DMS79 (cell line): ENCODE measurements around the gene CD5L.

ENCODE experiments used
- DNase-seq: peaks from one replicate; lab custom pipeline; 2025; lab: John Stamatoyannopoulos, UW

The CD5L gene

DNA sequence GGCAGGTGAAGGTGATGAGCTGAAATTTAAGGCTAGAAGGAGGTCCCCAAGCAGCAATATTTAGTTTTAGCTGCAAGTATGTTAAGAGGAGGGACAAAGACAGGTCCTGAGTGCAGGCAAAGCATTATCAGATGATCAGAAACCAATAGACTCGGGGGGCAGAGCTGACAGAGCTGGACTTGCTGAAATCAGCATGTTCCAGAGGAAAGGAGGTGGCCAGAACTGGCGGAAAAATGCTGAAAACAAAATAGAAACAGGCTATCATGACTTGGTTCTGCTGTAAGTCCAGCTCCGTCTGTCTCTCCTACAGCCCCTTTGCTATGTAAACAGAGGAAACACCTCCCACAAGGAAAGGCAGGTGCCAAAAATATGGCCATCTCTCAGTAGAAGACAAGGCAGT, at the start of gene CD5L:
Gene CD5L (minus strand): TSS at position 101 of the 400 bp plus-strand sequence. CDS start 107 bp downstream, outside the sequence.
- DNase-seq: no peak

GRCh38 chr1:157882580-157882979, 41.0 kb upstream of the CD5L start:
- no peak for DNase-seq

DNA sequence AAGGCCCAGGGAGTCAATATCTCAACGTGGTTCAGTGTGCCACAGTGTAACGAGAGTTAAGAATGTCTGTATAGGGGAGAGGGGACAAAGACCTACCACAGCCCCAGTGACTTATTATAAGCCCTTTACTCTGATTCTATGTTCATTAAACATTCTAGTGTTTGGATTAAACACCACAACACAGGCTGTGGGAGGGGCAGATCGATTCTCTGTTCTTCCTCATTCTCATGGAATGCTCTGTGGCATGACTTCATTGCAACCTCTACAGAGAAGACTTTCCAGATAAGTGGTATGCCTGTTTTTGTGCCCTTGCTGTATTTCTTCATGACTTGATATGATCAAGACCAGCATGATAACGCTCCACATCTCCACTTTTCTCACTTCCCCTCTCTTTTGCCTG, 39.0 kb upstream of the CD5L start:
- no peak for DNase-seq

GRCh38 chr1:157878059-157878458, 36.5 kb upstream of the CD5L start:
- no peak for DNase-seq

DNA sequence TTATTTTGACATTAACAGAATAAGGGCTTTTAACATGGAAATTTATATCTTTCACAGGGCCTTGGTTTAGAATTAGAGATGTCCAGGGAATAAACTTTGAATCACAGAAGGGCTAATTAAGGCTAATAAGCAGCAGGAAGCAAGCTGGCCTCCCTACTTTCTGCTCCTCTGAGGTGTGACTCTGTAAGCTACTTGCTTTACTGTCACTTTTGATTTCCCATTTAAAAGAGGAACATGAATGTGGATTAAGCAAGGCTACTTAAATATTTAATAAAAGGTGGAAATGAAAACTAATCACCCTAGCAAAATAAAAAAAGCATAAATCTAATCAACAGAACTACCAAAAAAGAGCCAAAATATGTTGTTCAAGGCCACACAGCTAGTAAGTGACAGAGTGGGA, 28.9 kb upstream of the CD5L start:
- no peak for DNase-seq

DNA sequence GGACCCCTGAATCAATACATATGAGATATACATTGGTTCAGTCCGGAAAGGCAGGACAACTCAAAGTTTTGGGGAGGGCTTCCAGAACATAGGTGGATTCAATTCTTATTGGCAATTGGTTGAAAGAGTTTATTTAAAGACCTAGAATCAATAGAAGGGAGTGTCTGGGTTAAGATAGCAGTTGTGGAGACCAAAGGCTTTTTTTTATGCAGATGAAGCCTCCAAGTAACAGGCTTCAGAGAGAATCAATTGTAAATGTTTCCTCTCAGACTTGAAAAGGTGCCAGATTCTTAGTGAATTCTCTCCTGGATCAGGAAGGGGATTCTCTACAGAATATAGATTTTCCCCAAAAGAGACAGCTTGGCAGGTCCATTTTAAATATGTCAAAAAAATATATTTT, 27.0 kb upstream of the CD5L start:
- DNase-seq: no peak

GRCh38 chr1:157862114-157863070, 20.8 kb upstream of the CD5L start:
- no peak for DNase-seq

DNA sequence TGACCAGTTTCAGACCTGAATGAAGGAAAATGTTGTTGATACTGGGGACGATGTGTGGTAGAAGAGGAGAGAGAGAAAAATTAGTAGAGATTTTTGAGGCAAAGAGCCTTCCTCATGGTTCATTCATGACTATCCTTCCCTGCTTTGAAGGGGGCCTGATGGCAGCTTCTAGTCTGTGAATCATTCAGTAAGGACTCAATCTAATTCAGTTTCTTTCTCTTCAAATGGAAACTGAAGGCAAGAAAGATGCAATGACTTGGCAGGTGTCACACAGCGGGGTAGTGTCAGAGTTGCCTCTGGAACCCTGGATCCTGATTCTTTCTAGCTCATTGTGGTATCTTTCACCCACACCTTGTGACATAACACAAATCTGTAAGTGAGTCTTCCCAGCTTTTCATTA, 14.9 kb upstream of the CD5L start:
- DNase-seq: no peak

- DNase-seq: no peak
These were observed 10.9 kb upstream of the CD5L start for GRCh38 chr1:157852476-157852875.

- no peak for DNase-seq
These were observed 7.7 kb upstream of the CD5L start for GRCh38 chr1:157849229-157849875.

DNA sequence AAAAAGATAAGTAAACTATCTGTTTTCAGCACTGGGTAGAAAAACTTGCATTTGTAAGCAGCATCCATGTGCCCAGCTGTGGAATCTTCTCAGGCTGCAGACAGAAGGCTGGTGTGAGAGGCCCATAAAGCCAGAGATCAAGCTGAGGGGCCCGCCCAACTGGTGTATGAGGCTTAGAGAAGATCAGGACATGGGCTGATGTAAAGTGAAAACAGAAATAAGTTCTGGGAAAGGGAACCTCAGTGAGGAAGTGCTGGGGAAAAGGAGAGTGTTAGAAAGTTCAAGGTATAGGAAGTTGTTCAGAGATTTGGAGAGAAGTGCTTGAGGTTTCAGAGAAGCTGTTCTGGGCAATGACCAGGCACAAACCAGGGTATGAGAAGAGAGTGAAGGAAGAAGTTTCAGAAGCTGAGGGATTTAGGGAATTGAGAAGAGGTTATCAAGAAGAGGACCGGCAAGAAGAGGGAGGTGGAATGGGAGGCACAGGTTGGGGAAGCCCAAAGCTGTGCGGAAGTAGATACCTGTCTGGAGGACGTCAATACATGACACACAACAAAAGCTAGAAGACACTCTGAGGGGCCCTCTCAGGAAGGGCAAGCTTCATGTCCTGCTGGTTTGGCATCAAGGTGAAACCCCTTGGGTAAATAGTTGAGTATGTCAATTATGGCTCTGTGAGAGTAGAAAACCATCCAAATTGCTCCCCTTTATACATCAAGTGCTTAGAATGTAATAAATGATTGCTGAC, 2.7 kb upstream of the CD5L start:
- DNase-seq: no peak

DNA sequence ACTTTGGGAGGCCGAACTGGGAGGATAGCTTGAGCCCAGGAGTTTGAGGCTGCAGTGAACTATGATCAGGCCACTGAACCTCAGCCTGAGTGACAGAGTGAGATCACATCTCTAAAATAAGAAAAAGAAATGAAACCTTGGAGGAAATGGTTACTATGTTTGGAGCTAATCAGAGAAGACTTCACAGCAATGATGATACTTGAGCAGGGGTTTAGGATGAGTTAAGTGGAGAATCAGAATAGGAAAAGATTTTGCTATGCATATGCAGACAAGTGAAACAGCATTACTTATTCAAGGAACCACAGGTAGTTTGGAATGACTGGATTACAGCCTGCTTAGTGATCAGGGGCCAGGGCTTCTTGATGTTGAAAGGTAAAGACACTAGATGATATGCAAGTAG, 1.3 kb upstream of the CD5L start:
- DNase-seq: no peak

- no peak for DNase-seq
These were observed 2.6 kb downstream of the CD5L start for GRCh38 chr1:157838966-157839365.

GRCh38 chr1:157834430-157834829, 7.2 kb downstream of the CD5L start:
- DNase-seq: no peak

DNA sequence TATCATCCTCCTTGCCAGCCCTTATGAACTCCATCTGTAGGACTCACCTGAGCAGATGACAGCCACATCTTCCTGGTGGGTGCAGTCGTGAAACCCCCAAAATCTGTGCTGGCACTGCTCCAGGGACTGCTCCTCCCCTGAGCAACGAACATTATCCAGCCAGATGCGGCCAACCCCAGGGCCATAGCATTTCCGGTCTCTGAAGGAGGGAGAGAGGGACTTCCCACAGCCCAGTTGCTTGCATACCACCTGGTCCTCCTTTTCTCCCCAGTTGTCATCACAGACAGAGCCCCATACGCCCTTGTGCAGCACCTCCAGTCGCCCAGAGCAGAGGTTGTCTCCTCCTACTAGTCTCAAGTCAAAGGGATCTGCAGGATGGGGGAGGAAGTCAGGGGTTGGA, 8.5 kb downstream of the CD5L start:
- DNase-seq: no peak

GRCh38 chr1:157831968-157832626, 9.5 kb downstream of the CD5L start:
- DNase-seq: no peak

DNA sequence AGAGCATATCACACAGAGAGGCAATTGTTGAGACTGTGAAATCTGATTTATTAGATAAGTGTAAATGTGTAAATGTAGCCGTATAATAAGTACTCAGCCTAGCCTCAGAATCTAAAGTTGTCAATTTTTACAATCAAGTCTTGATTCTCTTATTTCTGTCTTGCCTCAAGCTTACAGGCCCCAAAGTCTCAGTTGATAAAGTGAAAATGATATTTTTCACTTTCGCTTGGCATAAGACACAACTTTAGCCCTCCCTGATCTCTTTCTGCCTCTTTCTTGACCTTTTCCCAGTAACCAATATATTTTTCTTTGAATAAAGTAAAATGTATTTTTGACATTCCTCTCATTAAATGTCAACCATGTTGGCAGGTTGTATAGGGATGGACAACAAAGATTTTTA, 10.7 kb downstream of the CD5L start:
- DNase-seq: no peak

DNA sequence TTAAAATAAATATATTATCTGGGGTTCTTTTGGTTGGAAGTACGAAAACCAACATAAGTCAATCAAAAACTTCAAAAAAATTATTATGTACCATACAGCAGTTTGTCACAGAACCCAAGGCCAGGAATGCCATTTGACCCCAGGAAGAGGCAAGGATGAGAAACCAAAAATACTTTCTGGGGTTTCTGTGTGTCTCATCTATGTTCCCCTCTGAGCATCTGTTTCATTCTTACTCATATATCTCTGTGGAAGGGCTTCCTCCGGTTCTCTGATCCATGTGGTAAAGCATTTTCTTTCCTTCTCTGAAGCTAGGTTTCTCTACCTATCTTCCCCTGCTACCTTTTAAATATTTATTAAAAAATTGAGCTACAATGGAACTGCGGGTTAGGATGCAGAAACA, 11.9 kb downstream of the CD5L start:
- DNase-seq: no peak

DNA sequence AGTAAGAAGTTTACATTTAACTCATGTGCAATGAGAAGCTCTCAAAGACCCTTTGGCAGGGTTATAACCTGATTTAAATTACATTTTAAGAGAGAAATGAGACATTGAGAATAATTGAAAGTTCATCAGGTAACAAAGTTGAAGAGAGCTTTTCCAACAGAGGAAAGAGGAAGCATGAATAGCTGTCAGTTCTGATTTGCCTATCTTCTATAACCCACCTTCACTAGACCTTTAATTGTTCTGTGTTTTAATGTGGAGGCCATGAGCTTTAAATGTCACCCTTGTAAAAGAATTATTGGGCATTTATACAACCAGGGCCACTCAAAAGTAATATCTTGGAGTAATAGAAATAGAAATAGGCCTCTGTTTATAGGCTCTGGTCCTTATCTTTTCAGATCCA, 12.4 kb downstream of the CD5L start:
- no peak for DNase-seq

DNA sequence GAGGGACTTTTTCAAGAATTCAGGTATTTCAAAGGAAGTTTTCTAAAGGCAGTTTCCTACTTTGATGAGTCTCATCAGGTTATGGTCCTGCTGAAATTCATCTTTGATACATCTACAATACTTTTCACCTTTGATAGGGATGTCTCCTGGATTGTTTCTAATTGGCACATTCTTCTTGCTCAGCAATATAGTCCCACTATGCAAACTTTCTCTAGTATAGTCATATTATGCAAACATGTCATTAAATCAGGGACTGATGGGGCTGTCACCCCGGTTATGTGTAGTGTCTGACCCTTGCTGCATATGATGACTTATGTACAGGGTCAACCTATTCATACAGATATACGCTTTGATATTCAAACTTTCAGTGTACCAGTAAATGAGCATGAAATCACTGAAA, 21.3 kb downstream of the CD5L start:
- no peak for DNase-seq

DNA sequence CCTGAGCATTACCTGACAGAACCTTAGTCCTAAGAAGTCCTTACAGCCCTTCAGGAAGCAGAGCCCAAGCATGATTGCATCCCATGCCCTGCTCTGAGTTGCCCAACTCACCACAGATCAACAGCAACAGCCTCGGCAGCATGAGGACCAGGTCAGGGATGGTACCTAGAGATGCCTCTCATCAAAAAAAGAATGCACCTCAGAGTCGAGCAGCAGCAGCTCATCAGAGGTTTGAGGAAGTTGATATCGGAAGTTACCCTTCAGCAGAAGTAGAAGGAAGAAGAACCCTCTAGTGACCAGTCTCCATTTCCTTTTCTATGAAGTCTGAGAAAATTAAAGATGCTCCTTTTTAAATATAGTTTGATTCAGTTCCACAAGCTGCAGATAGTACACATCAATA, 21.7 kb downstream of the CD5L start, which contains the start of gene FCRL1:
Gene FCRL1 (minus strand): TSS at position 225 of the 400 bp plus-strand sequence. CDS start 83 bp downstream, at position 142.
- no peak for DNase-seq

DNA sequence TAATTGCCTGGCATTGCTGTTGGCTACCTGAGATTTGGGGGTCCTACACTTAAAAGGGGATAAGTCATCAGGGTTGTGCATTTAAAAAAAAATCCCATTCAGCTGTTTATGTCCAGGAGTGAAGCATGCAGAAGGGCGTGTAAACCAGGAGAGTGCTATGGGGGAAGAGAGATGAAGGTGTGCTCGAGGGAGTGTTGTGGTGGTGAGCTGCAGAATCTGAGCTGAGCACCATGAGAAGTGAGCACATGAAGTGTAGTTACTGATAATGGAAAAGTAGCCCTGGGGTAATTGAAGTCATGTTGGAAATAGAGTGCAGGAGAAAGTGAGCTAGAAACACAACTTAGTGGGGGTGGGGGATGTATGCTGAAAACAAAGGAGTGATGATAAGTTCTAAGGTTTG, 22.4 kb downstream of the CD5L start:
- DNase-seq: no peak
